Upper lobe of left lung (tissue), 6 donors: ENCODE results near the gene TAL2. TPM values are rescaled to one million over a fixed set of nuclear protein-coding genes. Genes with fewer than 3 reads are reported as not detected.

Experiments
- ATAC-seq, 2 donors: fragments of 200-7000 bp; cut with Tn5 transposase; one replicate each; pipeline ENCODE4 v1.9.1; 2022; ENCODE audit warnings: mild to moderate bottlenecking in 2 of 2, moderate library complexity in 2 of 2; ENCODE audit not compliant: low FRiP score in 2 of 2
- DNase-seq, 2 donors: peaks; one replicate each; pipeline ENCODE4 v3.0.0-alpha.2; 2019 to 2020
- H3K27ac ChIP-seq, 4 donors: fragments of 200-600 bp; sonication (generic); one replicate each; pipeline ENCODE4 v1.5.1; 2016 to 2019
- H3K27me3 ChIP-seq, 4 donors: fragments of 200-600 bp; sonication (generic); one replicate each; pipeline ENCODE4 v1.5.1; 2017 to 2019
- H3K36me3 ChIP-seq, 4 donors: fragments of 200-600 bp; sonication (generic); one replicate each; pipeline ENCODE4 v1.5.1; 2016 to 2019
- H3K4me1 ChIP-seq, 4 donors: fragments of 200-600 bp; sonication (generic); one replicate each; pipeline ENCODE4 v1.5.1; 2018 to 2019
- H3K4me3 ChIP-seq, 4 donors: fragments of 200-600 bp; sonication (generic); one replicate each; pipeline ENCODE4 v1.5.1; 2017 to 2019; ENCODE audit warnings: mild to moderate bottlenecking in 2 of 4, moderate library complexity in 1 of 4
- H3K9me3 ChIP-seq, 4 donors: fragments of 200-600 bp; sonication (generic); one replicate each; pipeline ENCODE4 v1.5.1; 2018 to 2019
- CTCF ChIP-seq, 6 experiments: fragments of 450-650 bp in 4 of 6; fragments of 200-600 bp in 2 of 6; sonication (generic) in 2 of 6; IDR thresholded peaks; one replicate each; pipeline ENCODE4 v1.5.1; 2016 to 2019; ENCODE audit warnings: antibody characterized with exemption in 6 of 6
- EP300 ChIP-seq, 4 donors: sonication (generic); formaldehyde crosslinking; IDR thresholded peaks; one replicate each; pipeline ENCODE4 v1.5.1; 2017; ENCODE audit warnings: antibody characterized with exemption in 4 of 4, control low read depth in 2 of 4
- POLR2A ChIP-seq, 4 donors: fragments of 450-650 bp; IDR thresholded peaks; one replicate each; pipeline ENCODE4 v1.5.1; 2016 to 2017; ENCODE audit warnings: antibody characterized with exemption in 4 of 4, mild to moderate bottlenecking in 2 of 4
- POLR2AphosphoS5 ChIP-seq, 2 donors: sonication (generic); formaldehyde crosslinking; IDR thresholded peaks; one replicate each; pipeline ENCODE4 v1.5.1; 2017; ENCODE audit warnings: antibody characterized with exemption in 2 of 2
- WGBS, 2 donors: methylation state at CpG; one replicate each; pipeline ENCODE4 v1.1.5; 2017 to 2018; 5-methylcytosine and 5-hydroxymethylcytosine counted together
- total RNA-seq, 6 donors: library from RNA; depleted of rRNA in 4 of 6; stranded (reverse); fragments of >200 nt in 4 of 6; gene quantifications; one replicate each; pipeline versions ENCODE4 v1.1.0 to v1.2.1, GENCODE V29; 2016 to 2021
- donor health status: DM: no; HTN: no; CAD: no; lungs with moderate emphysema.
- donor health status: DM: no; HTN: yes; CAD: no; lungs with severe emphysema.

The TAL2 gene
- total RNA-seq, 6 donors from 2014 or later, result not detected

GRCh38 chr9:105678781-105679180 is 16.5 kb downstream of the TAL2 start:
- Histone ChIP-seq H3K4me1 (no peaks in the 10 kb centered on the region), H3K36me3 (no peaks in the 10 kb centered on the region), H3K4me3 (no peak overlapping the region), H3K27me3 (no peaks in the 10 kb centered on the region), H3K27ac (no peak overlapping the region), H3K9me3 (no peaks in the 10 kb centered on the region)
- TF ChIP-seq POLR2A (IDR thresholded peaks at IDR 0.05) (no peak), CTCF (IDR thresholded peaks at IDR 0.05) (no peak), EP300 (IDR thresholded peaks at IDR 0.05) (no peak), POLR2AphosphoS5 (IDR thresholded peaks at IDR 0.05) (no peak)
- DNase-seq, result no peak
- ATAC-seq, result no peak
- WGBS, 2 donors, result 48 to 52% methylated on average over 1 of the region's 1 CpG

- H3K4me3 ChIP-seq, result no peak overlapping the region
- ATAC-seq (no peak), DNase-seq (no peak)
- no peaks in the 10 kb centered on the region for H3K36me3 ChIP-seq
- no peaks in the 10 kb centered on the region for H3K9me3 ChIP-seq
- H3K27me3 ChIP-seq, result no peaks in the 10 kb centered on the region
- TF ChIP-seq EP300 (IDR thresholded peaks at IDR 0.05) (no peak), CTCF (IDR thresholded peaks at IDR 0.05) (no peak), POLR2AphosphoS5 (IDR thresholded peaks at IDR 0.05) (no peak), POLR2A (IDR thresholded peaks at IDR 0.05) (no peak)
- H3K4me1 ChIP-seq, result no peaks in the 10 kb centered on the region
- 66 to 73% methylated on average over 8 of the region's 8 CpGs for WGBS, 2 donors
- H3K27ac ChIP-seq, result no peak overlapping the region
Observed at GRCh38 chr9:105679257-105680022, 17.2 kb downstream of the TAL2 start.

GRCh38 chr9:105681313-105681712 is 19.1 kb downstream of the TAL2 start:
- H3K4me3 ChIP-seq, result no peak overlapping the region
- ATAC-seq (no peak), DNase-seq (no peak)
- no peaks in the 10 kb centered on the region for H3K4me1 ChIP-seq
- H3K27ac ChIP-seq, result no peak overlapping the region
- TF ChIP-seq POLR2AphosphoS5 (IDR thresholded peaks at IDR 0.05), result no peak
- no peak for TF ChIP-seq CTCF (IDR thresholded peaks at IDR 0.05)
- TF ChIP-seq POLR2A (IDR thresholded peaks at IDR 0.05), result no peak
- no peak for TF ChIP-seq EP300 (IDR thresholded peaks at IDR 0.05)
- WGBS, 2 donors, result 87 to 91% methylated on average over 2 of the region's 2 CpGs
- H3K27me3 ChIP-seq, result no peaks in the 10 kb centered on the region
- no peaks in the 10 kb centered on the region for H3K9me3 ChIP-seq
- no peaks in the 10 kb centered on the region for H3K36me3 ChIP-seq

- no peak for ATAC-seq
- H3K36me3 ChIP-seq, result no peaks in the 10 kb centered on the region
- H3K4me1 ChIP-seq, result no peaks in the 10 kb centered on the region
- no peaks in the 10 kb centered on the region for H3K9me3 ChIP-seq
- no peak overlapping the region for H3K27ac ChIP-seq
- H3K27me3 ChIP-seq, result no peaks in the 10 kb centered on the region
- no peak for TF ChIP-seq POLR2AphosphoS5 (IDR thresholded peaks at IDR 0.05)
- no peak for TF ChIP-seq CTCF (IDR thresholded peaks at IDR 0.05)
- no peak for TF ChIP-seq EP300 (IDR thresholded peaks at IDR 0.05)
- no peak for DNase-seq
- no peak overlapping the region for H3K4me3 ChIP-seq
- 93 to 100% methylated on average over 1 of the region's 1 CpG for WGBS, 2 donors
Observed at GRCh38 chr9:105681724-105682123, 19.5 kb downstream of the TAL2 start.

- 70 to 78% methylated on average over 1 of the region's 1 CpG for WGBS, 2 donors
- Histone ChIP-seq H3K27me3 (no peaks in the 10 kb centered on the region), H3K36me3 (no peaks in the 10 kb centered on the region), H3K27ac (no peak overlapping the region), H3K4me1 (no peaks in the 10 kb centered on the region), H3K9me3 (no peaks in the 10 kb centered on the region), H3K4me3 (no peak overlapping the region)
- no peak for TF ChIP-seq EP300 (IDR thresholded peaks at IDR 0.05)
- no peak for TF ChIP-seq POLR2AphosphoS5 (IDR thresholded peaks at IDR 0.05)
- TF ChIP-seq CTCF (IDR thresholded peaks at IDR 0.05), result no peak
- no peak for TF ChIP-seq POLR2A (IDR thresholded peaks at IDR 0.05)
- ATAC-seq (no peak), DNase-seq (no peak)
Observed at GRCh38 chr9:105683688-105684275, 21.5 kb downstream of the TAL2 start.
